ENCODE data around the gene DCTN5. TPM values are rescaled to one million over a fixed set of nuclear protein-coding genes. Genes with fewer than 3 reads are reported as not detected.

DCTN5 gene
- total RNA-seq, 1 donor from 2014 or later = 42.7 TPM

- Histone ChIP-seq H3K4me1 (no peaks in the 10 kb centered on the region), H3K27me3 (ENCODE audit: low read depth) (no peaks in the 10 kb centered on the region), H3K4me3 (no peak overlapping the region), H3K36me3 (no peaks in the 10 kb centered on the region), H3K27ac (no peak overlapping the region), H3K9me3 (no peaks in the 10 kb centered on the region)
- TF ChIP-seq, protein P1, sequence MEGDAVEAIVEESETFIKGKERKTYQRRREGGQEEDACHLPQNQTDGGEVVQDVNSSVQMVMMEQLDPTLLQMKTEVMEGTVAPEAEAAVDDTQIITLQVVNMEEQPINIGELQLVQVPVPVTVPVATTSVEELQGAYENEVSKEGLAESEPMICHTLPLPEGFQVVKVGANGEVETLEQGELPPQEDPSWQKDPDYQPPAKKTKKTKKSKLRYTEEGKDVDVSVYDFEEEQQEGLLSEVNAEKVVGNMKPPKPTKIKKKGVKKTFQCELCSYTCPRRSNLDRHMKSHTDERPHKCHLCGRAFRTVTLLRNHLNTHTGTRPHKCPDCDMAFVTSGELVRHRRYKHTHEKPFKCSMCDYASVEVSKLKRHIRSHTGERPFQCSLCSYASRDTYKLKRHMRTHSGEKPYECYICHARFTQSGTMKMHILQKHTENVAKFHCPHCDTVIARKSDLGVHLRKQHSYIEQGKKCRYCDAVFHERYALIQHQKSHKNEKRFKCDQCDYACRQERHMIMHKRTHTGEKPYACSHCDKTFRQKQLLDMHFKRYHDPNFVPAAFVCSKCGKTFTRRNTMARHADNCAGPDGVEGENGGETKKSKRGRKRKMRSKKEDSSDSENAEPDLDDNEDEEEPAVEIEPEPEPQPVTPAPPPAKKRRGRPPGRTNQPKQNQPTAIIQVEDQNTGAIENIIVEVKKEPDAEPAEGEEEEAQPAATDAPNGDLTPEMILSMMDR (IDR thresholded peaks at IDR 0.05) = no peak
- DNase-seq (no peak), ATAC-seq (peak; percentile 37 to 76)
- intact Hi-C loops (cut with DNase I) = no loop called here
These were observed 57.8 kb downstream of the DCTN5 start for GRCh38 chr16:23699100-23699499.

DNA sequence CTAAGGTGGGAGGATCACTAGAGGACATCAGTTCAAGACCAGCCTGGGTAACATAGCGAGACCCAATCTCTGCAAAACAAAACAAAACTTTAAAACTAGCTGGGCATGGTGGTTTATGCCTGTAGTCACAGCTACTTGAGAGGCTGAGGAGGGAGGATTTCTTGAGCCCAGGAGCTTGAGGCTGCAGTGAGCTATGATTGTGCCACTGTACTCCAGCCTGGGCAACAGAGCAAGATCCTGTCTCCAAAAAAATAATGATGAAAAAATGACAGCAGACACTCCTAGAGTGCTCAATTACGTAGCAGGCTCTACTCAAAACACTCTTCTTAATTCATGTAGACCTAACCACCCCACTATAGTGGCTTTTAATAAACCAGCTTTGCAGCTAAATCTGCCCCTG, 58.8 kb downstream of the DCTN5 start:
- Histone ChIP-seq H3K9me3 (no peaks in the 10 kb centered on the region), H3K27ac (no peak overlapping the region), H3K4me3 (no peak overlapping the region), H3K4me1 (no peaks in the 10 kb centered on the region), H3K36me3 (no peaks in the 10 kb centered on the region), H3K27me3 (ENCODE audit: low read depth) (no peaks in the 10 kb centered on the region)
- DNase-seq (no peak), ATAC-seq (no peak)
- intact Hi-C loops (cut with DNase I) = no loop called here
- TF ChIP-seq, protein P1 (IDR thresholded peaks at IDR 0.05) = no peak

DNA sequence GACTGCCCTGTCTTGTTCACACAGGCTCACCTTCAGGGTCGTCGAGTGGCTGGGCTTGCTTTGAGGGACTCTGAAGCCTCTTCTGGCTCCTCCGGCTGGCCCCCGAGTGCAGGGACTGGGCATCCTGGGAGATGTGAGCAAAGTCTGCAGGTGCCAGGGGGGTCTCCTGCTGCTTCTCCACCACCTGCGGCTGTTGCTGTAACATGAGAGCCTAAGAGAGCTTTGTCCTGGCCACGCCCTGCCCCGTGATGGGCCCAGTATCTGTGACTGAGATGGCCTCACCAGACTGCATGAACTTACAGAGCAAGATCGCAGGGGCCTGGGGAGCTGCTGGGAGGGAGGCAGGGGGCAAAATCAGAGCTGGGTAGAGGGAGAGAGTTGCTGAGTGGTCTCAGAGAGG, 59.2 kb downstream of the DCTN5 start:
- ATAC-seq (no peak), DNase-seq (no peak)
- no peaks in the 10 kb centered on the region for H3K4me1 ChIP-seq
- H3K27ac ChIP-seq = no peak overlapping the region
- intact Hi-C loops (cut with DNase I) = no loop called here
- TF ChIP-seq, protein P1 (IDR thresholded peaks at IDR 0.05) = no peak
- H3K27me3 ChIP-seq (ENCODE audit: low read depth) = no peaks in the 10 kb centered on the region
- no peaks in the 10 kb centered on the region for H3K9me3 ChIP-seq
- H3K36me3 ChIP-seq = no peaks in the 10 kb centered on the region
- H3K4me3 ChIP-seq = no peak overlapping the region

DNA sequence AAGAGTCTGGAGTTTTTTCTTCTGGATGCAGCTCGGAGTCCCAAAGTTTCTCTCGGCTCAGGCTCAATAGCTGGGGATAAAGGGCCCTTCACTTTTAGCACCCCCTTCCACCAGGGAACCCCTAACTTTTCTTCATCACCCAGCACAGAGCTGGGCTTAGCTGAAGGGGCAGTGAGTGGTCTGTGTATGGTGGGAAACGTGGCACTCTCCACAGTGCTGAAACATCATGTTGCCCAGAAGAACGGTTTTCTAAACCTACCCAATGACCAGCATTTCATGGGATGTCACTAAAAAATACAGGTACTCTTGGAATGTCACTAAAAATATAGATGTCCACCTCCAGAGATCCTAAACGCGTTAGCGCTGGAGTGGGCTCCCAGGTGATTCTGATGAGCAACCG, 59.8 kb downstream of the DCTN5 start:
- H3K4me3 ChIP-seq = no peak overlapping the region
- no peaks in the 10 kb centered on the region for H3K4me1 ChIP-seq
- TF ChIP-seq, protein P1 (IDR thresholded peaks at IDR 0.05) = no peak
- ATAC-seq (no peak), DNase-seq (no peak)
- no peaks in the 10 kb centered on the region for H3K9me3 ChIP-seq
- intact Hi-C loops (cut with DNase I) = no loop called here
- no peaks in the 10 kb centered on the region for H3K27me3 ChIP-seq (ENCODE audit: low read depth)
- no peak overlapping the region for H3K27ac ChIP-seq
- H3K36me3 ChIP-seq = no peaks in the 10 kb centered on the region

GRCh38 chr16:23702951-23703350, 61.7 kb downstream of the DCTN5 start:
- DNase-seq = no peak
- Histone ChIP-seq H3K36me3 (no peaks in the 10 kb centered on the region), H3K4me1 (no peaks in the 10 kb centered on the region), H3K9me3 (no peaks in the 10 kb centered on the region), H3K4me3 (no peak overlapping the region), H3K27me3 (ENCODE audit: low read depth) (no peaks in the 10 kb centered on the region), H3K27ac (no peak overlapping the region)
- intact Hi-C loops (cut with DNase I) = no loop called here
- no peak for ATAC-seq
- TF ChIP-seq, protein P1 (IDR thresholded peaks at IDR 0.05) = no peak

Data from lower lobe of right lung (tissue), 2 donors.